Raji (cell line): ENCODE data around the gene MEP1A.

ENCODE experiments used
- POLR2A ChIP-seq: IDR thresholded peaks from 2 replicates; pipeline ENCODE4 v1.6.1; 2011; ENCODE audit warnings: low read depth, low read length, control low read depth; ENCODE audit not compliant: insufficient read depth

The MEP1A gene

DNA sequence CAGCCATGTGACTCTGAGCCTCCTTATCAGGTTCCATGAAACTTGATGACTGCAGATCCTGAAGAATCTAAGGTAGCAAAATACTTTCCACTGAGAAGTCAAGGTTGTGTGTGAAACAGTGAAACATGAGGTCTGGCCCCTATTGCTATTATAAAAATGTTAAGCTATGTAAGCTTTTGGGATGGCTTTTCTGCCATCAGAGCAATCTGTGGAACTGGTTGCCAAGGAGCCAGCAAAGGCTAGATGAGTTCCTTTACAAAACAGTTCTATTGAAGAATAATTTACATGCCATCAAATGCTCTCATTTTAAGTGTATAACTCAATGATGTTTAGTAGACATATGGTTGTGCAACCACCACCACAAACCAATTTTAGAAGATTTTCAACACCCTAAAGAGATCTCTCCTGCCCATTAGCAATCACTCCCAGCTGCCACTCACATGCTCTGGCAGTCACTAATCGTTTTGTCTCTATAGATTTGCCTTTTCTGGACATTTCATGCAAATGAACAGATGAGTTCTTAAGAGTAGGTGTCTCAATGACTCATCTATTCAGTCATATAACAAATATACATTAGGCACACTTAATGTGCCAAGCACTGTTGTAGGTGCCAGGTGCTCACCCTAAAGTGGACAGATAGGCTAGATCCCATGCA lies 19.9 kb upstream of the MEP1A start:
- no peak for TF ChIP-seq POLR2A

- TF ChIP-seq POLR2A = no peak
These were observed 17.0 kb upstream of the MEP1A start for GRCh38 chr6:46776070-46776712.

GRCh38 chr6:46777476-46778346 lies 15.5 kb upstream of the MEP1A start:
- no peak for TF ChIP-seq POLR2A

DNA sequence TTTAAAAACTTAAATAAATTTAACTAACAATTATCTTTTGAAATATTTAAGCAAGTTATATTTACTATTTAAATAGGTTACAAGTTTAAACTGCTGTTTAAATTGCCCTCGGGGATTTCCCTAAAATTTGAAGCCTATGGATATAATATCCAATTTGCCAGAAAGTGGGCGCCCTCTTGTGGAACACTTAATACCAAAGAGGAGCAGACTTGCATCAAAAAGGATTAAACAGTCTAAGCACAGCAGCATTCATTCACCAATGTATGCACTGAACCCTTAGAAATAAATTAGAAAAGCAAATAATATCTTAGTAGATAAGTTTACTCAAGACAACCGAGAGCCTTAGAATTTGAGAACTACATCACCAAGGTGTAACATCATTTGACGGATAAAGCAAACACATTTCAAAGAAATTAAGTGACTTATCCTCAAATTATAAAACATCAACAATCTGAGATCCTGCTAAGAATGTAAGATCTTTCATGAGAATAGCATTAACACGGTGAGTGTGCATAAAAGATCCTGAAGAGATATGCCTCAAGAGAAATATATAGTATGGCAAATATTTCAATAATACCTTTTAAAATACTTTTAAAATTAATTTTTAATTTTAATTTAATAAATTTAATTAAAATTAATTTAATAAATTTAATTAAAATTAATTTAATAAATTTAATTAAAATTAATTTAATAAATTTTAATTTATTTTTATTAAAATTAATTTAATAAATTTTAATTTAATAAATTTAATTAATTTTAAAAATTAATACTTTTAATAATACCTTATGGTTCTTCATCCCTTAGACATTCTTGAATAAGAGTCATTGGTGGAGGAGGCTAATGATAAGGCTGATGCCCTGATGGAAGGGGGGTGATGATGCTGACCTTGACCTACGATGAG lies 11.5 kb upstream of the MEP1A start:
- no peak for TF ChIP-seq POLR2A

DNA sequence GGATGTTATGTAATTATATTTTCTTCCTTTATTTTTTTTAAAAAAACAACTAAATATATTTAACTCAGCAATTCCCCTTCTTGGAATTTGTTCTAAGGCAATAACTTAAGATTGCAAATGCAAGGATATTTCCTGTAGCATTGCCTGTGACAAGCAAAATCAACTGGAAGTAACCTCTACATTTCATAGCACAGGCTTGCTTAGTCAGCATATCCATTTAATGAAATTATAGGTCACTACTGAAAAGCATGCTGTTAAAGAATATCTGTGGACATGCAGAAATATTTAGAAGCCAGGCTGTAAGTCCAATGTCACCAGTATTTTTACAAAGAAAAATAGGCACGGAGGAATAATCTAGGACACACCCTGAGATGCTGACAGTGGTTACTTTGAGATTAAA lies 8.7 kb upstream of the MEP1A start:
- TF ChIP-seq POLR2A = no peak

- no peak for TF ChIP-seq POLR2A
These were observed 5.2 kb upstream of the MEP1A start for GRCh38 chr6:46787871-46788540.

DNA sequence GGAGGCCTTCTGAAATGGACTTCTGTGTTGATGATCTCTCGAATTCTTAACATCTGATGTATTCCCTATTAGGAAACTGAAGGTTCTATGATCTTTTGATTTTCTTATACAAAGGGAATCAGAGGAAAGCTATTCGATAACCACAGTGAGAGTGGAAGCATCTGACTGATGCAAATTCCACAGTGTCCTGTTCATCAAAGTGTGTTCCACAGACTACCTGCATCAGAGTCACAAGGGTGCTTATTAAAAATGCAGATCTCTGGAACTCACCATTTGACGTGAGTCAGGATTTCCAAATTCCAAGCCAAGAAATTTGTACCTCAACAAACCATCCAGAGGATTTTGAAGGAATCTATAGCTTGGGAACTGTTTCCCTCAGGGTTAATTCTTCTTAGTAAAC lies 4.4 kb upstream of the MEP1A start:
- no peak for TF ChIP-seq POLR2A

- no peak for TF ChIP-seq POLR2A
These were observed 3.5 kb upstream of the MEP1A start for GRCh38 chr6:46789434-46790354.

DNA sequence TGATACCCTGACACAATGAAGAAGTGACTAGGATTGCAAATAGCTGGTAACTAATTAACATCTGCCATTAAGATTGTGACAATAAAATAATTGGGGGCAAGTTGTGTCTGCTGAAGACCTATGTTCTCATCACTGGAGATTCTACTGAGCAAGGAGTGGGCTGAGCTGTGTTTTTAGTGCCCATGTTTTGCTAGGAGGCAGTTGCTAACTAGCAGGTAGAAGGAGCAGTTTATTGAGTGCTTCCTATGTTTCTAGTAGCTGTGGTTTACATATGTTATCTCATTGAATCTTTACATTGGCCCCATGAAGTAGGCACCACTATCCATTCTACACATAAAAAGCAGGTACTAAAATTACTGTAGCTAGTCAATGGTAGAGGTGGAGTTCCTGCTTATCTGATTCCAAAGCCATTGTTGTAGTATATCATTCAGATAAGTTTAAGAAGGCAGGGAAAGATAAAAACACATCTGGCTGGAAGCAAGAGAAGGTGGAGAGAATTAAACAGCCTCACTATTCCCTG lies 2.8 kb upstream of the MEP1A start:
- no peak for TF ChIP-seq POLR2A

GRCh38 chr6:46792635-46793034 lies 554 bp upstream of the MEP1A start:
- no peak for TF ChIP-seq POLR2A

- no peak for TF ChIP-seq POLR2A
These were observed 879 bp downstream of the MEP1A start for GRCh38 chr6:46794068-46794467.

GRCh38 chr6:46795816-46796215 lies 2.6 kb downstream of the MEP1A start:
- TF ChIP-seq POLR2A = no peak
